HG03108 (cell line): Measurements from ENCODE around the gene POLR2J.
"Not testable (repeated sequence)": the region's sequence is repeated elsewhere in the genome, so short reads cannot be mapped to it uniquely, and the experiment has no call there.

ENCODE experiments used
- ATAC-seq: cut with Tn5 transposase; IDR thresholded peaks from one replicate; pipeline ENCODE4 v1.9.1; 2021; ENCODE audit warnings: moderate library complexity; ENCODE audit not compliant: unreplicated experiment

POLR2J gene

DNA sequence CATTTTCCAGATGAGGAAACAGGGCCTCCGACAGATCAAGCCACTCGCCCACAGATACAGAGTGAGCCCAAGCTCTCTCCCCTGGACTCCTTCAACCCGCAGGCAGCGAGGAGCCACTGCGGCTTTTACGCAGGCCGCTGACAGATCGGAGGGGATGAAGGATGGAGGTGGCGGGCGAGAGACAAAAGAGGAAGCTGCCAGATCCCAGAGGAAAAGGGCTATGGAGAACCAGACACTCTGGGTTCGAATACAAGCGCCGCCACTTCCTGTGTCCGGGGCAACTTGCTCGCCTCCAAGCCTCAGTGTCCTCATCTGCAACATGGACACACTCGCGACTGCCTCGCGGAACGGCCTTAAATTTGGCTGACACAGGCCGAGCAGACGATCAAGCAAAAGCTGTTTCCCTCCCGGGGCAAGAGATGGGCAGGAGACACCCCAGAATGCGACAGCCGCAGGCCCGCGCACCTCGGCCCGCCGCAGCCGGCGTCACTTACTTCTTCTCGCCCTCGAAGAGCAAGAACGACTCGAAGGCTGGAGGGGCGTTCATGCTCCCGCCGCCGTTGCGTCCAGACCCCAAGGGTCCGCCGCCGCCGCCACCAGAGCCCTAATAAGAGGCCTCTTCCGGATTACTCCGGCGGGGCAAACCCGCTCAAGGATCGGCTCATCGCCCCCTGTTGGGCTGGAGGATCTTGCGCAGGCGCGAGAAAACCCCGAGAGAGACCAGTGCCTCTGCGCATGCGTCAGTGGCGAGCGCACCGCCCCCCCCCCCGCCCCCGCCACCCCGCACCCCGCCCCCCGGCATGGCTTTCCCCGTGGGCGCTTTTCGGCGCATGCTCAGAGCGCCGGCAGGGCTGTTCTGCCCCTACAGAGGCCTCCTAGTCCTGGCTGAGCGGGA is at the start of gene POLR2J:
Gene POLR2J (minus strand): TSS at position 609 of the 895 bp plus-strand sequence. CDS start 62 bp downstream, at position 547.
- peak; percentile 82 for ATAC-seq

GRCh38 chr7:102527822-102528793 is 49.4 kb upstream of the POLR2J start:
- not testable (repeated sequence) for ATAC-seq

GRCh38 chr7:102527182-102527581 is 48.5 kb upstream of the POLR2J start:
- not testable (repeated sequence) for ATAC-seq

DNA sequence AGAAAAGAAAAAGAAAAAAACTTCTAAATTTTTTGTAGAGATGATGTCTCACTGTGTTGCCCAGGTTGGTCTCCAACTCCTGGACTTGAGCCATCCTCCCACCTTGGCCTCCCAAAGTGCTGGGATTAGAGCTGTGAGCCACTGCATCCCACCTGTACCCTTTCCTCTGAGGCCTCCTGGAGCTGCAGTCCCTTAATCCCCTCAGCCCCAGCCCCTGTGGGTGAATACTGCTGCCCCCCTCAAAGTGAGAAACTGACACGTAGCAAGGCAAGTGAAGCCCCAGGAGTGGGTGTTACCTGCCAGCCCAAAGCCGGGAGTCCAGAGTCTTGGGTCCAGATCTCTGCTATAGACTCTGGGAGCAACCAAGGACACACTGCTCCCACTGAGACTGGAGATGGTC is 46.1 kb upstream of the POLR2J start:
- ATAC-seq, result not testable (repeated sequence)

DNA sequence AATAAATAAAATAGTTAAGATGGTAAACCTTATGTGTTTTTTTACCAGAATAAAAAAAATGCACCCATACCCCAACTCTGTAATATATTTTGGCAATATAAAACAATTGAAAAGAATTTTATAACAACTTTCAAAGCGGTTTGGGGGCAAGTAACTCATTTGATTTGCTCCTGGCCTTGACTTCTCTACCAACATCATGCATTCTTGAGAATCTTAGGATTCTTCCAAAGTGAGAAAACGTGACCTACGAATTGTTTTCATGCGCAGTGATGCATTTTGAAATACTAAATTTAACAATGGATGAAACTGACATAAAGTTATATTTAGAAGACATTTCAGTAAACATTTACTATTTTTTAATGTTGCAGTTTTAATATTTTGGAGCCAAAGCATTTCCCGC is 42.1 kb upstream of the POLR2J start:
- not testable (repeated sequence) for ATAC-seq

DNA sequence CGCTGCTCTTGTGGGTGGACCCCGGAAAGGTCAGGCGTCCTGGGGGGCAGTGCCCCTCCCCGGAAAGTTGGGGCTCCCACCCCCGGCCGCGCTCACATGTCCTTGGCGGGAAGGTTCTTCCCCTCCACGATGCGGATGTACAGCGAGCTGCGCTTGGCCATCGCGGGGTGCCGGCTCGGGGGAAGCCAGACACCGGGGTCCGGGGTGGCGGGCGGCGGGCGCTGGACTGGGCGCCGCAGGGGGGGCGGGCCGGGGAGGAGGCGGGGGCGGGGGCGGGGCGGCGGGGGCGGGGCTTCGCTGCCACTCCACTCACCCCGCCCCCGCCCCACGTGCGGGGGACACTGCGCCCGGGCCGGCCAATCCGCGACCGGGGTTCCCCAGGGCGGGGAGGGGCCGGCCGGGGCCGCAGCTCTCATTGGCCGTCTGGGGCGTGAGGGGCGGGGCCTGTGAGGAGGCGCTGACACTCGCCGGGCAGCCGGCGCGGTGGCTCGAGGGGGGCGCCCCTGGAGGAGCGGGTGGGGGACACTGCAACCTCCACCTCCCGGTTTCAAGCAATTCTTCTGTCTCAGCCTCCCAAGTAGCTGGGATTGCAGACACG is 38.9 kb upstream of the POLR2J start, which contains the start of gene RASA4B:
Gene RASA4B (minus strand): TSS at position 228 of the 598 bp plus-strand sequence. CDS start 67 bp downstream, at position 161.
- peak; percentile 60 for ATAC-seq

GRCh38 chr7:102516951-102517350 is 38.2 kb upstream of the POLR2J start:
- not testable (repeated sequence) for ATAC-seq

GRCh38 chr7:102515889-102516288 is 37.2 kb upstream of the POLR2J start:
- ATAC-seq, result not testable (repeated sequence)

- peak; percentile 57 for ATAC-seq
Observed at GRCh38 chr7:102514881-102515721, 36.4 kb upstream of the POLR2J start.

GRCh38 chr7:102512642-102513221 is 34.0 kb upstream of the POLR2J start:
- not testable (repeated sequence) for ATAC-seq

- not testable (repeated sequence) for ATAC-seq
Observed at GRCh38 chr7:102511860-102512522, 33.3 kb upstream of the POLR2J start.

DNA sequence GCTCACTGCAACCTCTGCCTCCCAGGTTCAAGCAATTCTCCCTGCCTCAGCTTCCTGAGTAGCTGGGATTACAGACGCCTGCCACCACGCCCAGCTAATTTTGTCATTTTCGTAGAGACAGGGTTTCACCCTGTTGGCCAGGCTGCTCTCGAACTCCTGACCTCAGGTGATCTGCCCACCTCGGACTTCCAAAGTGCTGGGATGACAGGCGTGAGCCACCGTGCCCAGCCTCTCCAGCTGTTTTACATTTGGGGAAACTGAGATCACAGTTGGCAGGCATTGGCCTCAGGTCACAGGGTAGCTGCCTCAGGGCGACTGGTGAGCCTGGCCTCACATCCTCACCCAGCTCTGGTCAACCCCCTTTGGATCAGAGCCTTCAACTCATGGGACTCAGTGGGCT is 31.9 kb upstream of the POLR2J start:
- not testable (repeated sequence) for ATAC-seq

- ATAC-seq, result not testable (repeated sequence)
Observed at GRCh38 chr7:102507410-102508088, 28.8 kb upstream of the POLR2J start.

DNA sequence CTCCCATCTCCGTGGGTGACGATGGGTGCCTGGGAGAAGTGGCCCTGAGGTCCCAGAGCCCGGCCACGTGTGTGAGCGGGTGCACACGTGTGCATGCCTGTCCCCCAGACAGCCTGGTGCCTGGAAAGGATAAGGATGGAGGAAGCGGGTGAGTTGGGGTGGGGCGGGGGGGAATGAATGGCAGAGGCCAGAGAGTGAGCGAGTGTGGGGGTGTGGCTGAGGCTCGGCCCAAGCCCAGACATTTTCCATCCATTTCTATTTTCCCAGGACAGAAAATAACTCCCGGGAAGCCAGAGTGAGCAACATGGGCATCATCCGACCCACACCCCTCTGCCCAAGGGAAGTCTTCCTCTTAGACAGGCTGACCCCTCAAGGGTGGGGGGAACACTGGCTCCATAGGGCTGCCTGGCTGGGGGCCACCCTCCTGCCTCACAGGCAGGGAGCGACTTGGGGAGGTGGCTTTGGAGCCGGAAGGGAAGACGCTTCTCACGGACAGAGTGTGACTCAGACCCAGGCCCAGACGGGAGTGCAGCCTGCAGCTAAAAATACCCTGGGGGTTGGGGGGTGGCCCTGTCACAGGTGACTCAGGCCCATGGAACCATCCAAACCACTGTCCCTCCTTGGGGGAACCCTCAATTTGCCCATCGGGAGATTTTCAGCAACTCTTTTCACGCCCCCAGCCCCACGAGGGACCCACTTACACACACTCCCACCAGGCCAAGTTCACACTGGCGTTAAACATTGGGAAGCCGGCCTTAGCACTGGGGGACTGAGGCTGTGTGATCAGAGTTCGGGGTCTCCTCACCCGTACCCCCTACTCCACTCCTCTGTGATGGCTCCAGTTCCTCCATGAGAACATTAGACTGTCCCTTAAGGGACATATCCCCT is 26.8 kb upstream of the POLR2J start:
- not testable (repeated sequence) for ATAC-seq

DNA sequence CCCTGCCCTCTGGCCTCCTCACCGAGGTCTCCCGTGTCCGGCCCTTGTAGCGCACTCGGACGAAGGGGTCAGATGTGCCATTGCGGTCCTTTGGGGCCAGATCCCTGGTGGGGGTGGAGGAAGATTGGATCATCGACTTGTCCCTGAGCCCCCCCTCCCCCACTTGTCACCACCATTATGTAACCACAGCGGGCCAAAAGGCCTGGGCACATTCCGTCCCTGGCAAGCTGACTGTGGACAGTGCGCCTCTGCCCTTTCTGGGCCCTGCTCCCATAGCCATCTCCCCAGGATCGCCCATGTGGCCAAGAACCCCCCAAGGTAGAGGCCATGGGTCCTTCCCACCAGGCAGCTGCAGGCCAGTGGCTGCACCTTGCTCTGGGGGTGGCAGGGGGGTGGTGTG is 24.4 kb upstream of the POLR2J start:
- ATAC-seq, result not testable (repeated sequence)

DNA sequence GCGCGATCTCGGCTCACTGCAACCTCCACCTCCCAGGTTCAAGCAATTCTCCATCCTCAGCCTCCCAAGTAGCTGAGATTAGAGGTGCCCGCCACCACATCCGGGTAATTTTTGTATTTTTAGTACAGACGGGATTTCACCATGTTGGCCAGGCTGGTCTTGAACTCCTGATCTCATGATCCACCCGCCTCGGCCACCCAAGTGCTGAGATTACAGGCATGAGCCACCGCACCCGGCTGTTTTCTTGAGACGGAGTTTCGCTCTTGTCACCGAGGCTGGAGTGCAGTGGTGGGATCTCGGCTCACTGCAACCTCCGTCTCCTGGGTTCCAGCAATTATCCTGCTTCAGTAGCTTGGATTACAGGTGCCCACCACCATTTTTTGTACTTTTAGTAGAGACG is 19.6 kb upstream of the POLR2J start:
- not testable (repeated sequence) for ATAC-seq

- not testable (repeated sequence) for ATAC-seq
Observed at GRCh38 chr7:102497308-102497707, 18.6 kb upstream of the POLR2J start.
